Measurements from ENCODE around the gene NCKAP5. TPM values are rescaled to one million over a fixed set of nuclear protein-coding genes. Genes with fewer than 3 reads are reported as not detected.

Gene NCKAP5
- total RNA-seq, 1 experiment from 2014 or later, result 3.2 TPM

DNA sequence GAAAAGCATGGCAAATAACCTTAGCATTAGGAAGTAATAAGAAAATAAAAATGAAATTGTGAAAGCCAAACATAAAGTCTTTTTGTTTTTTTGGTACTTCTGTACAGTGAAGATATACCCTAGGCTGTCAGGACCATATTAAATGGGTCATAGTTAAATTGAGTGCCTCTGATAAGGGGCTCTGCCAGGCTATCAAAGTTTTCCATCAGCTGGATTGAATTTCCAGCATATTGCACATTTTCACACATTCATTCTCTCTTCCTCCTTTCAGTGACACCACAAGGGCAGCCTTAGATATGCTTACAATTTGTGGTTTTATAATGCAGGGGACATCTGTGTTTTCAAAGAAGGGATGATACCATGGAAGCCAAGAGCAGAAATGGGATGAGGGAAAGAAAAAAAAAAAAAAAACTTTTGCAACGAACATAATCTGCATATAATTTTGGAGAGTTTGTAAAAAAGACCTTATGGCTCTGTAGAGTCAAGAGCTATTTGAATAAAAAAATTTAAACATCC is 789.0 kb downstream of the NCKAP5 start:
- Histone ChIP-seq H3K36me3 (ENCODE audit: low read depth, low read length) (no peaks in the 10 kb centered on the region), H3K4me3 (ENCODE audit: low read length) (no peak overlapping the region), H3K9me2 (replicated peaks; ENCODE audit: low read length) (no peaks in the 10 kb centered on the region), H3F3A (ENCODE audit: low read length, unreplicated experiment) (no peaks in the 10 kb centered on the region), H3K4me2 (ENCODE audit: low read length) (no peak overlapping the region), H3K27me3 (ENCODE audit: low read length) (no peaks in the 10 kb centered on the region), H3K9me3 (ENCODE audit: low read length) (no peaks in the 10 kb centered on the region), H4K20me1 (ENCODE audit: low read length) (no peaks in the 10 kb centered on the region), H2AFZ (ENCODE audit: low read length) (no peak overlapping the region), H3K79me2 (ENCODE audit: low read length) (no peaks in the 10 kb centered on the region), H3K9ac (ENCODE audit: low read length) (no peak overlapping the region), H3K27ac (ENCODE audit: low read length) (no peak overlapping the region), H3K4me1 (ENCODE audit: insufficient read depth, low read length) (no peaks in the 10 kb centered on the region)
- DNase-seq, result no peak
- no peak for ATAC-seq
- intact Hi-C loops (cut with micrococcal nuclease), result no loop called here
- TF ChIP-seq EZH2 (IDR thresholded peaks at IDR 0.05; ENCODE audit: low read length, unreplicated experiment) (no peak), EZH2phosphoT487 (IDR thresholded peaks at IDR 0.05; ENCODE audit: borderline replicate concordance, low read length) (no peak), CTCF (conservative IDR thresholded peaks at IDR 0.05; ENCODE audit: low read depth, low read length) (no peak)
- ChIA-PET CTCF (no interaction called here), POLR2A (ENCODE audit: unreplicated experiment) (no interaction called here)
- BruUV-seq (replicated peaks), result no TSS peak

GRCh38 chr2:132776287-132776686 is 792.0 kb downstream of the NCKAP5 start:
- POLR2A ChIA-PET (ENCODE audit: unreplicated experiment), result no interaction called here
- Histone ChIP-seq H2AFZ (ENCODE audit: low read length) (no peak overlapping the region), H3K9me2 (replicated peaks; ENCODE audit: low read length) (no peaks in the 10 kb centered on the region), H3K4me3 (ENCODE audit: low read length) (no peak overlapping the region), H3K27ac (ENCODE audit: low read length) (no peak overlapping the region), H3K36me3 (ENCODE audit: low read depth, low read length) (no peaks in the 10 kb centered on the region), H4K20me1 (ENCODE audit: low read length) (no peaks in the 10 kb centered on the region), H3K4me1 (ENCODE audit: insufficient read depth, low read length) (no peaks in the 10 kb centered on the region), H3K79me2 (ENCODE audit: low read length) (no peaks in the 10 kb centered on the region), H3K4me2 (ENCODE audit: low read length) (no peak overlapping the region), H3K9ac (ENCODE audit: low read length) (no peak overlapping the region), H3K27me3 (ENCODE audit: low read length) (no peaks in the 10 kb centered on the region), H3F3A (ENCODE audit: low read length, unreplicated experiment) (no peaks in the 10 kb centered on the region), H3K9me3 (ENCODE audit: low read length) (no peaks in the 10 kb centered on the region)
- DNase-seq (no peak), ATAC-seq (no peak)
- no peak for TF ChIP-seq EZH2 (IDR thresholded peaks at IDR 0.05; ENCODE audit: low read length, unreplicated experiment)
- no peak for TF ChIP-seq CTCF (conservative IDR thresholded peaks at IDR 0.05; ENCODE audit: low read depth, low read length)
- TF ChIP-seq EZH2phosphoT487 (IDR thresholded peaks at IDR 0.05; ENCODE audit: borderline replicate concordance, low read length), result no peak
- intact Hi-C loops (cut with micrococcal nuclease), result no loop called here
- CTCF ChIA-PET, result no interaction called here
- BruUV-seq (replicated peaks), result no TSS peak

GRCh38 chr2:132774189-132774588 is 794.1 kb downstream of the NCKAP5 start:
- no peaks in the 10 kb centered on the region for H3K9me2 ChIP-seq (replicated peaks; ENCODE audit: low read length)
- H3K27ac ChIP-seq (ENCODE audit: low read length), result no peak overlapping the region
- no peaks in the 10 kb centered on the region for H3K36me3 ChIP-seq (ENCODE audit: low read depth, low read length)
- H3K79me2 ChIP-seq (ENCODE audit: low read length), result no peaks in the 10 kb centered on the region
- ChIA-PET POLR2A (ENCODE audit: unreplicated experiment) (no interaction called here), CTCF (no interaction called here)
- H3K27me3 ChIP-seq (ENCODE audit: low read length), result no peaks in the 10 kb centered on the region
- no peak overlapping the region for H3K4me2 ChIP-seq (ENCODE audit: low read length)
- no peaks in the 10 kb centered on the region for H3K9me3 ChIP-seq (ENCODE audit: low read length)
- no peak overlapping the region for H3K9ac ChIP-seq (ENCODE audit: low read length)
- no TSS peak for BruUV-seq (replicated peaks)
- H3K4me3 ChIP-seq (ENCODE audit: low read length), result no peak overlapping the region
- H4K20me1 ChIP-seq (ENCODE audit: low read length), result no peaks in the 10 kb centered on the region
- DNase-seq, result no peak
- TF ChIP-seq CTCF (conservative IDR thresholded peaks at IDR 0.05; ENCODE audit: low read depth, low read length), result no peak
- no peak for TF ChIP-seq EZH2 (IDR thresholded peaks at IDR 0.05; ENCODE audit: low read length, unreplicated experiment)
- no peak for TF ChIP-seq EZH2phosphoT487 (IDR thresholded peaks at IDR 0.05; ENCODE audit: borderline replicate concordance, low read length)
- H3F3A ChIP-seq (ENCODE audit: low read length, unreplicated experiment), result no peaks in the 10 kb centered on the region
- H3K4me1 ChIP-seq (ENCODE audit: insufficient read depth, low read length), result no peaks in the 10 kb centered on the region
- intact Hi-C loops (cut with micrococcal nuclease), result no loop called here
- no peak overlapping the region for H2AFZ ChIP-seq (ENCODE audit: low read length)
- ATAC-seq, result no peak

Data from PC-3 (cell line).